Hepatic stellate cell (primary cell): ENCODE results near the gene HLA-DRB5.
"Not testable (repeated sequence)": the region's sequence is repeated elsewhere in the genome, so short reads cannot be mapped to it uniquely, and the experiment has no call there.

Source experiments
- DNase-seq: peaks from one replicate; pipeline ENCODE4 v3.0.0; 2011; ENCODE audit warnings: low spot score

The HLA-DRB5 gene

GRCh38 chr6:32501016-32501415 is 29.1 kb downstream of the HLA-DRB5 start:
- DNase-seq = no peak

GRCh38 chr6:32492351-32492750 is 37.7 kb downstream of the HLA-DRB5 start:
- no peak for DNase-seq

GRCh38 chr6:32491700-32492099 is 38.4 kb downstream of the HLA-DRB5 start:
- DNase-seq = no peak

- no peak for DNase-seq
Measured at GRCh38 chr6:32488083-32488482, 42.0 kb downstream of the HLA-DRB5 start.

- no peak for DNase-seq
Measured at GRCh38 chr6:32484614-32484998, 45.5 kb downstream of the HLA-DRB5 start.

GRCh38 chr6:32483968-32484613 is 46.0 kb downstream of the HLA-DRB5 start:
- DNase-seq = no peak

- DNase-seq = no peak
Measured at GRCh38 chr6:32475392-32476206, 54.5 kb downstream of the HLA-DRB5 start.

GRCh38 chr6:32473376-32474348 is 56.4 kb downstream of the HLA-DRB5 start:
- DNase-seq = not testable (repeated sequence)

- DNase-seq = no peak
Measured at GRCh38 chr6:32472781-32473375, 57.2 kb downstream of the HLA-DRB5 start.

- DNase-seq = not testable (repeated sequence)
Measured at GRCh38 chr6:32467743-32468503, 62.2 kb downstream of the HLA-DRB5 start.
